WTC11 (cell line): ENCODE results near the gene FAM117B. TPM values are rescaled to one million over a fixed set of nuclear protein-coding genes. Genes with fewer than 3 reads are reported as not detected.

Experiments
- ATAC-seq: fragments of 200-7000 bp; cut with Tn5 transposase; 2 replicates; pipeline ENCODE4 v1.10.0; 2021; ENCODE audit warnings: mild to moderate bottlenecking, moderate library complexity
- CTCF ChIA-PET: fragments of 300-600 bp; sonication (Branson Sonifier 250); formaldehyde crosslinking; loops from one replicate; lab custom pipeline; 2021; ENCODE audit warnings: antibody characterized with exemption; lab: Charles Lee
- POLR2A ChIA-PET: fragments of 350-600 bp; sonication (Branson Sonifier 250); formaldehyde crosslinking; loops from one replicate; lab custom pipeline; 2021; ENCODE audit warnings: antibody characterized with exemption; lab: Charles Lee
- DNase-seq: peaks from one replicate; pipeline ENCODE4 v3.0.0; 2021; ENCODE audit warnings: low spot score
- H3K27ac Mint-ChIP-seq: 2 replicates; pipeline ENCODE4 v1.8.0; 2021; ENCODE audit warnings: mixed read lengths
- H3K27me3 Mint-ChIP-seq: 2 replicates; pipeline ENCODE4 v1.8.0; 2021; ENCODE audit warnings: low read depth, mild to moderate bottlenecking, moderate library complexity, mixed read lengths
- H3K36me3 Mint-ChIP-seq: 2 replicates; pipeline ENCODE4 v1.8.0; 2021; ENCODE audit warnings: mixed read lengths
- H3K4me1 Mint-ChIP-seq: 2 replicates; pipeline ENCODE4 v1.8.0; 2022; ENCODE audit warnings: mixed read lengths
- H3K4me3 Mint-ChIP-seq: 2 replicates; pipeline ENCODE4 v1.8.0; 2021; ENCODE audit warnings: mild to moderate bottlenecking, moderate library complexity, mixed read lengths
- H3K9me3 Mint-ChIP-seq: 2 replicates; pipeline ENCODE4 v1.8.0; 2021; ENCODE audit warnings: mixed read lengths
- CREB1 ChIP-seq: sonication (generic); formaldehyde crosslinking; IDR thresholded peaks from 2 replicates; pipeline ENCODE4 v1.8.0; 2023; ENCODE audit warnings: mild to moderate bottlenecking, missing genetic modification reagents
- ELF4 ChIP-seq: sonication (generic); formaldehyde crosslinking; IDR thresholded peaks from 2 replicates; pipeline ENCODE4 v1.8.1; 2022; ENCODE audit warnings: low read depth, mild to moderate bottlenecking, moderate library complexity, missing genetic modification reagents
- EMX1 ChIP-seq: fragments of 250-450 bp; sonication (Bioruptor Pico); IDR thresholded peaks from 2 replicates; pipeline ENCODE4 v1.8.0; 2021; ENCODE audit warnings: mild to moderate bottlenecking
- GRHL2 ChIP-seq: fragments of 250-450 bp; sonication (Bioruptor Pico); IDR thresholded peaks from 2 replicates; pipeline ENCODE4 v1.8.0; 2022; ENCODE audit warnings: mild to moderate bottlenecking, moderate library complexity; ENCODE audit not compliant: insufficient replicate concordance, severe bottlenecking
- HMGA2 ChIP-seq: fragments of 250-450 bp; sonication (Bioruptor Pico); IDR thresholded peaks from 2 replicates; pipeline ENCODE4 v1.4.0; 2021; ENCODE audit warnings: mild to moderate bottlenecking, moderate library complexity
- JAZF1 ChIP-seq: fragments of 250-450 bp; sonication (Bioruptor Pico); IDR thresholded peaks from 2 replicates; pipeline ENCODE4 v1.9.0; 2021; ENCODE audit warnings: moderate library complexity, mild to moderate bottlenecking, inconsistent platforms
- KAT7 ChIP-seq: sonication (generic); formaldehyde crosslinking; IDR thresholded peaks from 2 replicates; pipeline ENCODE4 v1.8.1; 2023; ENCODE audit warnings: missing genetic modification reagents, mild to moderate bottlenecking, borderline replicate concordance
- MYBL2 ChIP-seq: sonication (generic); formaldehyde crosslinking; IDR thresholded peaks from 2 replicates; pipeline ENCODE4 v1.8.1; 2023; ENCODE audit warnings: mild to moderate bottlenecking, moderate library complexity, missing genetic modification reagents
- SMAD3 ChIP-seq: sonication (generic); formaldehyde crosslinking; IDR thresholded peaks from 2 replicates; pipeline ENCODE4 v1.8.0; 2022; ENCODE audit warnings: missing genetic modification reagents, mild to moderate bottlenecking, borderline replicate concordance
- ZNF121 ChIP-seq: sonication (generic); formaldehyde crosslinking; IDR thresholded peaks from 2 replicates; pipeline ENCODE4 v1.8.0; 2023; ENCODE audit warnings: missing genetic modification reagents
- ZNF423 ChIP-seq: fragments of 250-450 bp; sonication (Bioruptor Pico); IDR thresholded peaks from 2 replicates; pipeline ENCODE4 v2.1.2; 2022; ENCODE audit warnings: mild to moderate bottlenecking, moderate library complexity
- total RNA-seq: library from RNA; stranded (reverse); gene quantifications from 3 replicates; pipeline ENCODE4 v1.2.3, GENCODE V29; 2021
- TF ChIP-seq, protein P1 (sequence below): sonication (generic); formaldehyde crosslinking; IDR thresholded peaks from 2 replicates; pipeline ENCODE4 v1.8.1; 2022; ENCODE audit warnings: mild to moderate bottlenecking, missing genetic modification reagents, moderate library complexity, borderline replicate concordance
- TF ChIP-seq, protein P2 (sequence below): fragments of 250-450 bp; sonication (Bioruptor Pico); IDR thresholded peaks from 2 replicates; pipeline ENCODE4 v1.9.0; 2021; ENCODE audit warnings: mild to moderate bottlenecking, borderline replicate concordance
- TF ChIP-seq, protein P3 (sequence below): sonication (generic); formaldehyde crosslinking; IDR thresholded peaks from 2 replicates; pipeline ENCODE4 v1.8.0; 2022; ENCODE audit warnings: mild to moderate bottlenecking, missing genetic modification reagents
- TF ChIP-seq, protein P4 (sequence below): sonication (generic); formaldehyde crosslinking; IDR thresholded peaks from 2 replicates; pipeline ENCODE4 v1.8.1; 2022; ENCODE audit warnings: missing genetic modification reagents, borderline replicate concordance

FAM117B gene
- total RNA-seq, 1 experiment from 2014 or later = 18.1 TPM

DNA sequence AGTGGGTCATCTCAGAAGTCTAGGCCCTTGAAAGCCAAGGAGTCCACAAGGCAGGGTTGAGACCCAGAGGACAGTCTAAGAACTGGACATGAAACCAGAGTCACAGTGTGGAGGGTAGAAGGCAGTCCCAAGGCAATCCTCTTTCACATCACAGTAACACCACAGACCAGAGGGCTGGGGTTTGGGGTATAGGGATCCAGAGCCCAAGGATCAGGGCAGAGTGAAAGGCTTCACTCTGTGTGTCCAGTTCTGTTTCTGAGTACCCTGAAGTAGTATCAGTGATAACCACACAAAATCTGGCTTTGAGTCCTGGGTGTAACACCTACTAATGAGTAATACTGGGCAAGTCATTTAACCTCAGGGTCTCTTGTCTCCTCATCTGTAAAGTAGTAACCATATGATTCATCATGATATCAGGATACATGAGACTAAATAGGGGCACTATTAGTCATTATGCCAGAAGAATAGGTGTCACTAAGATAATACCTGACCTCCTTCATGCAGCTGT lies 145.8 kb downstream of the FAM117B start:
- no peak for ATAC-seq
- POLR2A ChIA-PET = no interaction called here
- Mint-ChIP-seq H3K4me1 (peaks cover 4% of the 10 kb centered on the region; the same call in 1 of the 2 replicates), H3K9me3 (no peaks in the 10 kb centered on the region), H3K36me3 (peaks cover 20% of the 10 kb centered on the region), H3K4me3 (no peak overlapping the region), H3K27ac (no peak overlapping the region), H3K27me3 (no peaks in the 10 kb centered on the region)
- CTCF ChIA-PET = no interaction called here
- TF ChIP-seq, protein P1, sequence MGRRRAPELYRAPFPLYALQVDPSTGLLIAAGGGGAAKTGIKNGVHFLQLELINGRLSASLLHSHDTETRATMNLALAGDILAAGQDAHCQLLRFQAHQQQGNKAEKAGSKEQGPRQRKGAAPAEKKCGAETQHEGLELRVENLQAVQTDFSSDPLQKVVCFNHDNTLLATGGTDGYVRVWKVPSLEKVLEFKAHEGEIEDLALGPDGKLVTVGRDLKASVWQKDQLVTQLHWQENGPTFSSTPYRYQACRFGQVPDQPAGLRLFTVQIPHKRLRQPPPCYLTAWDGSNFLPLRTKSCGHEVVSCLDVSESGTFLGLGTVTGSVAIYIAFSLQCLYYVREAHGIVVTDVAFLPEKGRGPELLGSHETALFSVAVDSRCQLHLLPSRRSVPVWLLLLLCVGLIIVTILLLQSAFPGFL (CRISPR knock-in tag) = no peak
- TF ChIP-seq, protein P2, sequence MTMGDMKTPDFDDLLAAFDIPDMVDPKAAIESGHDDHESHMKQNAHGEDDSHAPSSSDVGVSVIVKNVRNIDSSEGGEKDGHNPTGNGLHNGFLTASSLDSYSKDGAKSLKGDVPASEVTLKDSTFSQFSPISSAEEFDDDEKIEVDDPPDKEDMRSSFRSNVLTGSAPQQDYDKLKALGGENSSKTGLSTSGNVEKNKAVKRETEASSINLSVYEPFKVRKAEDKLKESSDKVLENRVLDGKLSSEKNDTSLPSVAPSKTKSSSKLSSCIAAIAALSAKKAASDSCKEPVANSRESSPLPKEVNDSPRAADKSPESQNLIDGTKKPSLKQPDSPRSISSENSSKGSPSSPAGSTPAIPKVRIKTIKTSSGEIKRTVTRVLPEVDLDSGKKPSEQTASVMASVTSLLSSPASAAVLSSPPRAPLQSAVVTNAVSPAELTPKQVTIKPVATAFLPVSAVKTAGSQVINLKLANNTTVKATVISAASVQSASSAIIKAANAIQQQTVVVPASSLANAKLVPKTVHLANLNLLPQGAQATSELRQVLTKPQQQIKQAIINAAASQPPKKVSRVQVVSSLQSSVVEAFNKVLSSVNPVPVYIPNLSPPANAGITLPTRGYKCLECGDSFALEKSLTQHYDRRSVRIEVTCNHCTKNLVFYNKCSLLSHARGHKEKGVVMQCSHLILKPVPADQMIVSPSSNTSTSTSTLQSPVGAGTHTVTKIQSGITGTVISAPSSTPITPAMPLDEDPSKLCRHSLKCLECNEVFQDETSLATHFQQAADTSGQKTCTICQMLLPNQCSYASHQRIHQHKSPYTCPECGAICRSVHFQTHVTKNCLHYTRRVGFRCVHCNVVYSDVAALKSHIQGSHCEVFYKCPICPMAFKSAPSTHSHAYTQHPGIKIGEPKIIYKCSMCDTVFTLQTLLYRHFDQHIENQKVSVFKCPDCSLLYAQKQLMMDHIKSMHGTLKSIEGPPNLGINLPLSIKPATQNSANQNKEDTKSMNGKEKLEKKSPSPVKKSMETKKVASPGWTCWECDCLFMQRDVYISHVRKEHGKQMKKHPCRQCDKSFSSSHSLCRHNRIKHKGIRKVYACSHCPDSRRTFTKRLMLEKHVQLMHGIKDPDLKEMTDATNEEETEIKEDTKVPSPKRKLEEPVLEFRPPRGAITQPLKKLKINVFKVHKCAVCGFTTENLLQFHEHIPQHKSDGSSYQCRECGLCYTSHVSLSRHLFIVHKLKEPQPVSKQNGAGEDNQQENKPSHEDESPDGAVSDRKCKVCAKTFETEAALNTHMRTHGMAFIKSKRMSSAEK (CRISPR knock-in tag) = no peak
- no peak for TF ChIP-seq CREB1
- no peak for TF ChIP-seq GRHL2 (CRISPR knock-in tag)
- no peak for TF ChIP-seq EMX1
- no peak for TF ChIP-seq SMAD3 (CRISPR knock-in tag)
- TF ChIP-seq, protein P3, sequence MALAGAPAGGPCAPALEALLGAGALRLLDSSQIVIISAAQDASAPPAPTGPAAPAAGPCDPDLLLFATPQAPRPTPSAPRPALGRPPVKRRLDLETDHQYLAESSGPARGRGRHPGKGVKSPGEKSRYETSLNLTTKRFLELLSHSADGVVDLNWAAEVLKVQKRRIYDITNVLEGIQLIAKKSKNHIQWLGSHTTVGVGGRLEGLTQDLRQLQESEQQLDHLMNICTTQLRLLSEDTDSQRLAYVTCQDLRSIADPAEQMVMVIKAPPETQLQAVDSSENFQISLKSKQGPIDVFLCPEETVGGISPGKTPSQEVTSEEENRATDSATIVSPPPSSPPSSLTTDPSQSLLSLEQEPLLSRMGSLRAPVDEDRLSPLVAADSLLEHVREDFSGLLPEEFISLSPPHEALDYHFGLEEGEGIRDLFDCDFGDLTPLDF (CRISPR knock-in tag) = no peak
- no peak for TF ChIP-seq MYBL2
- TF ChIP-seq ZNF423 = no peak
- TF ChIP-seq ELF4 (CRISPR knock-in tag) = no peak
- no peak for DNase-seq

DNA sequence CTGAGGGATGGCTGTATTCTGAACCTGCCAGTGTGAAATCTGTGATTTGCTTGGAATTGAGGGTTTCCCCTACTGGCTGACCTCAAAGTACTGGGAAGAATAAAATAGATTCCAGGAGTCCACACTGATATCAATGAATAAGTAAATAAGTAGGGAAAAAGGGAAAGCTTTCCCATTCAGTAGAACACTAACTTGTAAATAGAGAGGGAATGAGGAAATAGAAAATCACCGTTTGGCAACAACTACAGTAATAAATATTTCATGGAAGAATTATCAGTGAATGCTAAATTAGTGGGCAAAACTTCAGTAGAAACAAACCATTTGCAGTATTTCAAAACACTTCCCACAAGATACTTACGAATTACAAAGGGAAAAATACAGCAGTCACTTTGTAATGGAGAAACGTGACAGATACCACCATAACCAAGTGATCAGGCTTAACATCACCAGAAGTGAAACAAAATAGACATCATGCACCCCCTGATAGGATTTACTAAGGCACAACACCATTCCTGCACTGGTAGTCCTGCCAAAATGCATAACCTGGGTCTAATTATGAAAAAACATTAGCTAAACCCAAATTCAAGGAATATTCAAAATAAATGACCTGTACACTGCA lies 148.3 kb downstream of the FAM117B start:
- H3K27me3 Mint-ChIP-seq = no peaks in the 10 kb centered on the region
- POLR2A ChIA-PET = interaction anchor here (0.7 kb wide), 1 partner anchor 667 kb away, joined by 3 read pairs; no protein-coding TSS in a partner anchor
- DNase-seq = no peak
- peaks cover 20% of the 10 kb centered on the region for H3K36me3 Mint-ChIP-seq
- peak overlapping the region; percentile 6; the same call in 1 of the 2 replicates for H3K27ac Mint-ChIP-seq
- ATAC-seq = no peak
- H3K9me3 Mint-ChIP-seq = no peaks in the 10 kb centered on the region
- TF ChIP-seq HMGA2 (CRISPR knock-in tag) (no peak), JAZF1 (CRISPR knock-in tag) (no peak), ZNF121 (no peak), KAT7 (no peak)
- TF ChIP-seq, protein P4, sequence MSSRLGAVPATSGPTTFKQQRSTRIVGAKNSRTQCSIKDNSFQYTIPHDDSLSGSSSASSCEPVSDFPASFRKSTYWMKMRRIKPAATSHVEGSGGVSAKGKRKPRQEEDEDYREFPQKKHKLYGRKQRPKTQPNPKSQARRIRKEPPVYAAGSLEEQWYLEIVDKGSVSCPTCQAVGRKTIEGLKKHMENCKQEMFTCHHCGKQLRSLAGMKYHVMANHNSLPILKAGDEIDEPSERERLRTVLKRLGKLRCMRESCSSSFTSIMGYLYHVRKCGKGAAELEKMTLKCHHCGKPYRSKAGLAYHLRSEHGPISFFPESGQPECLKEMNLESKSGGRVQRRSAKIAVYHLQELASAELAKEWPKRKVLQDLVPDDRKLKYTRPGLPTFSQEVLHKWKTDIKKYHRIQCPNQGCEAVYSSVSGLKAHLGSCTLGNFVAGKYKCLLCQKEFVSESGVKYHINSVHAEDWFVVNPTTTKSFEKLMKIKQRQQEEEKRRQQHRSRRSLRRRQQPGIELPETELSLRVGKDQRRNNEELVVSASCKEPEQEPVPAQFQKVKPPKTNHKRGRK (CRISPR knock-in tag) = no peak
- no peak overlapping the region for H3K4me3 Mint-ChIP-seq
- H3K4me1 Mint-ChIP-seq = peaks cover 4% of the 10 kb centered on the region; the same call in 1 of the 2 replicates
- CTCF ChIA-PET = no interaction called here
